NB4 (cell line): ENCODE measurements around the gene ANKS1B.

ENCODE experiments used
- DNase-seq: peaks from one replicate; pipeline ENCODE4 v3.0.0; 2010; ENCODE audit warnings: low read depth
- H3K4me3 ChIP-seq: one replicate; pipeline ENCODE4 v1.5.1; 2011; ENCODE audit warnings: mild to moderate bottlenecking, low read depth, low read length, moderate library complexity
- MAX ChIP-seq: IDR thresholded peaks from 2 replicates; pipeline ENCODE4 v1.6.1; 2011; ENCODE audit warnings: low read depth, low read length
- MYC ChIP-seq: IDR thresholded peaks from 2 replicates; pipeline ENCODE4 v1.6.1; 2011; ENCODE audit warnings: low read depth, low read length
- POLR2A ChIP-seq: IDR thresholded peaks from 2 replicates; pipeline ENCODE4 v1.6.1; 2011; ENCODE audit warnings: mild to moderate bottlenecking; ENCODE audit not compliant: insufficient read length; ENCODE audit errors: extremely low read depth
- TF ChIP-seq, protein P1 (sequence below): IDR thresholded peaks from one replicate; pipeline ENCODE4 v1.5.1; 2012; ENCODE audit warnings: low read depth, low read length

Gene ANKS1B

DNA sequence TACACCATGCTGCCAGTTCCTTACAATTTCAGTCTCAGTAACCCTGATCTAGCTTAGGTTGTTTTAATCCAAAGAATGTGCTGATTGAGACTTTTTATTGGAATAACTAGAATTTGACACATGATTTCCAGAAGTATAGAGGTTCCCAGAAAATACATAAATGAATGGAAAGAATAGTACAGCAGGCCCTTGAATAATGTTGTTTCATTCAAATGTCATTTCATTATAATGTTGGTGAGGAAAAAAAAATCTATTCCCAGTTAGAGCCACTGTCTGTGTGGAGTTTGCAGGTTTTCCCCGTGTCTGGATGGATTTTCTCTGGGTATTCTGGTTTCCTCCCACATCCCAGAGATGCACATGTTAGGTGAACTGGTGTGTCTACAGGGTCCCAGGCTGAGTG, 610.7 kb downstream of the ANKS1B start:
- DNase-seq: no peak
- no peak for TF ChIP-seq POLR2A
- no peak for TF ChIP-seq MYC
- TF ChIP-seq MAX: no peak
- TF ChIP-seq, protein P1, sequence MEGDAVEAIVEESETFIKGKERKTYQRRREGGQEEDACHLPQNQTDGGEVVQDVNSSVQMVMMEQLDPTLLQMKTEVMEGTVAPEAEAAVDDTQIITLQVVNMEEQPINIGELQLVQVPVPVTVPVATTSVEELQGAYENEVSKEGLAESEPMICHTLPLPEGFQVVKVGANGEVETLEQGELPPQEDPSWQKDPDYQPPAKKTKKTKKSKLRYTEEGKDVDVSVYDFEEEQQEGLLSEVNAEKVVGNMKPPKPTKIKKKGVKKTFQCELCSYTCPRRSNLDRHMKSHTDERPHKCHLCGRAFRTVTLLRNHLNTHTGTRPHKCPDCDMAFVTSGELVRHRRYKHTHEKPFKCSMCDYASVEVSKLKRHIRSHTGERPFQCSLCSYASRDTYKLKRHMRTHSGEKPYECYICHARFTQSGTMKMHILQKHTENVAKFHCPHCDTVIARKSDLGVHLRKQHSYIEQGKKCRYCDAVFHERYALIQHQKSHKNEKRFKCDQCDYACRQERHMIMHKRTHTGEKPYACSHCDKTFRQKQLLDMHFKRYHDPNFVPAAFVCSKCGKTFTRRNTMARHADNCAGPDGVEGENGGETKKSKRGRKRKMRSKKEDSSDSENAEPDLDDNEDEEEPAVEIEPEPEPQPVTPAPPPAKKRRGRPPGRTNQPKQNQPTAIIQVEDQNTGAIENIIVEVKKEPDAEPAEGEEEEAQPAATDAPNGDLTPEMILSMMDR: no peak
- H3K4me3 ChIP-seq: no peak overlapping the region

DNA sequence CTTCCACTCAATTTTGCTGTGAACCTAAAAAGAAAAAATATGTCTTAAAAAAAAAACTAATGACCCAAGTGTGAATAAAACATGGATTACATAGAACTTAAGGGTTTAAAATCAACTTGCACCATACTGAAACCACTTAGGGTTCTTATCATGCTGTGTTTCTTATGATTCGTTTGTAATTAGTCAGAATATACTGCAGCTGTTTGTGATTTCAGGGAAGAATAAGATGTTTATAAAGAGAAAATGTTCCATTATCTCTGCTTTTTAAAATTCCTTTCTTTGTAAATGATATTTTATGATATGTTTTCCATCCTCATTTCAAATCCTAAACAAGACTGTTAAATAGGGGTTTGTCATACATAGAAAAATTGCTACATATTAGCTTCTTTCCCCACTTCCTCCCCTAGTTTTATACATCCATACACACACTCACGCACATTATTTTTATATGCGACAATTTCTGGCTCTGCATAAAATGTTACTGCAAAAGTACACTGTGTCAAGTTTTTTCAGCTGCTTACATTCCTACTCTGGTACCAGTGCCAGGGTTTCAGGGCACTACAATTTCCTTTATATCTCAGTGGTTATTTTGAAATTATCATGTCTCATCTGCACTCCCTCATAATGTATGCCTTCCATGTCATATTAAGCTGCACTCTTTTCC, 612.3 kb downstream of the ANKS1B start:
- no peak for TF ChIP-seq POLR2A
- TF ChIP-seq MYC: no peak
- TF ChIP-seq, protein P1: no peak
- no peak for TF ChIP-seq MAX
- DNase-seq: no peak
- H3K4me3 ChIP-seq: no peak overlapping the region

DNA sequence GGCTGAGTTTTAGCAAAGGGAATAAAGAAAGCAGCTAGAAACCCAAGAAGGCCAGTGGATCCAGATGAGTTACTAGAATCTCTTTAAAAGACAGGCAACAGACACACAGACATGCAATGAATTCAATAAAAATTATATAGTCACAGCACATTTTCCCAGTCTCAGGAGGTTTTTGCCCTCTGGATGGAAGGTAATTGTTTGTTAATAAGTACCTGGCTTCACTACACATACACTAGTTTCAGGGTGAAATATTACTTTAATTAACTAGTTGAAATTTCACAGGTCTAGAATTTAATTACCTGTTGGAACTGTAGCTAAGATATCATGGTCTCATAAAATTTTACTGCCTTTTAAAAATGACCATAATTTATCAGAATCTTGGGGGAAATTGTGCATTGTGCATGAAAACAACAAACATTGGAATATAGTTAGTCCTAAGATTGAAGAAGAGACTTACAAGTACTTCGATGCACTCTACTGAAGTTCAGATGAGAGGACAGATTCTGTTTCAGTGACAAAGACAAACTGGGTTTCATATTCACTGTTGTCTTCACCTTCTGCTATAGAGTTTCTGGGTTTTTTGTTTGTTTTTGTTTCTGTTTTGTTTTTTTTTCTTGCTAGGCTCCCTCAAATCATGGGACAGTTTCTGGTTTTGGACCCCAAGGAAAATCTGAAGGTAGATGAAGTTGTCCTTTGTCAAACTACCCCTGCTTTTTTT, 614.2 kb downstream of the ANKS1B start:
- TF ChIP-seq MYC: no peak
- TF ChIP-seq MAX: no peak
- TF ChIP-seq POLR2A: no peak
- TF ChIP-seq, protein P1: no peak
- DNase-seq: no peak

DNA sequence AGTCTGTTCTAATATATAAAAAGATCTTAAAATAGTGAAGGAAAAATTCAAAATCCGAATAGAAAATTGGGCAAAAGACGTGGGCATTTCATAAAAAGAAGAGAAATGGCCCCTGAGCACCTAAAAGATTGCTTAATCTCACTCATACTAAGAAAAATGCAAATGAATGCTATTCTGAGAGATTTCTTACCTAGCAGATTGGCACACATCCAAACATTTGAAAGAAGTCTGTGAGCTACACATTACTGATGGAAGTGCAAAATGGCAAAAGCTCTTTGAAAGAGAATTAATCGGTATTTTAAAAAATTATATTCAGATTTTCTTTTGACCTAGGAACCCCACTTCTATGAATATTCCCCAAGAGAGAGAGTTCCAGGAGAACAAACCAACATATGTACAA, 617.6 kb downstream of the ANKS1B start:
- TF ChIP-seq POLR2A: no peak
- no peak for TF ChIP-seq MYC
- TF ChIP-seq MAX: no peak
- TF ChIP-seq, protein P1: no peak
- H3K4me3 ChIP-seq: no peak overlapping the region
- DNase-seq: no peak

More for the DNA sequence above, 614.2 kb downstream of the ANKS1B start:
- H3K4me3 ChIP-seq: no peak overlapping the region

DNA sequence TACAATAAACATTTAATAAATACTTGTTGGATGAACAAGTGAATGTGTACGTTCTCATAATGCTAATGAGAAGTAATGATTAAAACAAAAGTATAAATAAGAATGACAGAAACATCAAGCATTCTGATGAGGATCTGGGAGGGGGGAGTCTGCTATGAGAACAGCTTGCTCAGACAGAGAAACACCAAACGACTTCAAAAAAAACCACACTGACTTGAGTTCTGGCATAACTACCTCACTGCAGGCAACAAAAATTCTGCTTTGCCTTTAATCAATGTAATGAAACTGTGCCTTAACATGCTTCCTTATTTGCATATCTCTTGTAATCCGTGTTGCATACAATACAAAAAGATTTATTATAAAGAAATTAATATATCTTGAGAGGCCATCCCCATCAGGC, 632.5 kb downstream of the ANKS1B start:
- TF ChIP-seq MYC: no peak
- TF ChIP-seq POLR2A: no peak
- no peak for TF ChIP-seq MAX
- TF ChIP-seq, protein P1: no peak
- no peak for DNase-seq
- H3K4me3 ChIP-seq: no peak overlapping the region
